OCI-LY1 (cell line): ENCODE measurements around the gene FOXL3.

ENCODE experiments used
- H2AFZ ChIP-seq: fragments of 200-600 bp; sonication (generic), shearing (Covaris generic); 2 replicates; pipeline ENCODE4 v1.6.0; 2014; ENCODE audit warnings: antibody characterized with exemption, mild to moderate bottlenecking, low read length
- H3F3A ChIP-seq: fragments of 200-600 bp; sonication (generic), shearing (Covaris generic); 2 replicates; pipeline ENCODE4 v1.6.0; 2014; ENCODE audit warnings: mild to moderate bottlenecking, antibody characterized with exemption, low read length, moderate library complexity; ENCODE audit not compliant: insufficient read depth
- H3K27ac ChIP-seq: fragments of 200-600 bp; sonication (generic); 2 replicates; pipeline ENCODE4 v1.5.1; 2014; ENCODE audit warnings: low read length, mixed run types, mild to moderate bottlenecking, low read depth; ENCODE audit not compliant: poor library complexity, severe bottlenecking
- H3K27me3 ChIP-seq: fragments of 200-600 bp; sonication (generic); 2 replicates; pipeline ENCODE4 v1.6.0; 2014; ENCODE audit warnings: antibody characterized with exemption, mild to moderate bottlenecking, low read length, moderate library complexity; ENCODE audit not compliant: insufficient read depth
- H3K36me3 ChIP-seq: fragments of 200-600 bp; sonication (generic); 2 replicates; pipeline ENCODE4 v1.6.1; 2014; ENCODE audit warnings: mild to moderate bottlenecking, antibody characterized with exemption, low read length, moderate library complexity, mixed read lengths; ENCODE audit not compliant: insufficient read depth
- H3K4me1 ChIP-seq: fragments of 200-600 bp; sonication (generic); 2 replicates; pipeline ENCODE4 v1.5.1; 2014; ENCODE audit warnings: mild to moderate bottlenecking, low read length, moderate library complexity; ENCODE audit not compliant: insufficient read depth, severe bottlenecking
- H3K4me2 ChIP-seq: fragments of 200-600 bp; sonication (generic), shearing (Covaris generic); 2 replicates; pipeline ENCODE4 v1.6.1; 2014; ENCODE audit warnings: low read length
- H3K4me3 ChIP-seq: fragments of 200-600 bp; sonication (generic); 2 replicates; pipeline ENCODE4 v1.5.1; 2014; ENCODE audit warnings: low read length, low read depth, mild to moderate bottlenecking, mixed read lengths; ENCODE audit not compliant: poor library complexity, severe bottlenecking
- H3K79me2 ChIP-seq: fragments of 200-600 bp; shearing (Covaris generic); 2 replicates; pipeline ENCODE4 v1.6.1; 2016; ENCODE audit warnings: mixed run types, low read length, mixed read lengths; ENCODE audit not compliant: insufficient read depth
- H3K9ac ChIP-seq: fragments of 200-600 bp; sonication (generic), shearing (Covaris generic); 2 replicates; pipeline ENCODE4 v1.6.1; 2014; ENCODE audit warnings: mild to moderate bottlenecking, low read length, mixed read lengths
- H3K9me2 ChIP-seq: fragments of 200-600 bp; sonication (generic), shearing (Covaris generic); 2 replicates; pipeline ENCODE4 v1.6.1; 2014; ENCODE audit warnings: low read depth, mild to moderate bottlenecking, low read length, mixed read lengths
- H3K9me3 ChIP-seq: fragments of 200-600 bp; shearing (Covaris generic); 2 replicates; pipeline ENCODE4 v1.6.1; 2014; ENCODE audit warnings: low read length, mixed read lengths
- H4K20me1 ChIP-seq: fragments of 200-600 bp; sonication (generic), shearing (Covaris generic); 2 replicates; pipeline ENCODE4 v1.6.0; 2016; ENCODE audit warnings: mild to moderate bottlenecking, low read length; ENCODE audit not compliant: insufficient read depth
- EZH2 ChIP-seq: fragments of 200-600 bp; sonication (generic), shearing (Covaris generic); IDR thresholded peaks from 2 replicates; pipeline ENCODE4 v1.8.0; 2017; ENCODE audit warnings: borderline replicate concordance, mixed run types, mild to moderate bottlenecking, antibody characterized with exemption, low read length, moderate library complexity, mixed read lengths
- TF ChIP-seq, protein P1 (sequence below): fragments of 200-600 bp; sonication (generic), shearing (Covaris generic); IDR thresholded peaks from 2 replicates; pipeline ENCODE4 v1.5.1; 2017; ENCODE audit warnings: mild to moderate bottlenecking, antibody characterized with exemption, low read length, moderate library complexity, mixed read lengths

The FOXL3 gene

DNA sequence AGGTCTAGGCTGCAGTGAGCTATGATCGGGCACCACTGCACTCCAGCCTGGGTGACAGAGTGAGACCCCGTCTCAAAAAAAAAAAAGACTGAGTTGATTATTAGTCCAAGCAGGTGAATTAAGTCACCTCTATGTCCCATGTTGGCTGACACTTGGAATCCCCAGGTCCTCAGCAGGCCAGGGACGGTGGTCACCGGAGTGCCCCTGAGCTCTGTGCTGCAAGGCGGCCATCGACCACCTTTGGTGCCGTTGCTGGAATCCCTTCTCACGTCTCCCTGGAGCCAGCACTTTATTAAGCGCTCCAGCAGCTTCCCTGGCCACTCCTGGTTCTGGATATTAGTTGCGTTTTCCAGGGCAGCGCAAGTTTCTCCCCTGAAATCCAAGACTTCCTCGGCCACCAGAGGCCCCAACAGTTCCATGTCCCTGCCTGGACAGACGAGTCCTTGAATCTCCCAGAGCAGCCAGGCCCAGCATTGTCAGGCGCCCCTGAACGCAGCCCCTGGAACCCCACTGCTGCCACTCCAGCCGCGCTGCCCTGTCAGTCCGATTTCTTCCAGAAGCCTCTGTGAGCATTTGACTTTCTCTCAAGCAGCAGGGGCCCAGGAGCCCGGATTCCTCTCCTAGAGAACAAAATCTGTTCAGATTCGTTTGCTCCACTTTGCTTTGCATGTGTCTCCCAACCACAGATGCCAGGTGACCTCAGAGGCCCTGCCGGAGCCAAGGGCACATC lies 38.4 kb upstream of the FOXL3 start:
- no peaks in the 10 kb centered on the region for H3F3A ChIP-seq
- no peak overlapping the region for H3K4me2 ChIP-seq
- H3K36me3 ChIP-seq: no peaks in the 10 kb centered on the region
- no peak overlapping the region for H3K27ac ChIP-seq
- no peaks in the 10 kb centered on the region for H3K4me1 ChIP-seq
- no peaks in the 10 kb centered on the region for H3K9me3 ChIP-seq
- no peaks in the 10 kb centered on the region for H3K79me2 ChIP-seq
- H2AFZ ChIP-seq: no peak overlapping the region
- no peak overlapping the region for H3K9ac ChIP-seq
- no peak overlapping the region for H3K4me3 ChIP-seq
- no peaks in the 10 kb centered on the region for H3K9me2 ChIP-seq
- TF ChIP-seq EZH2: no peak
- TF ChIP-seq, protein P1, sequence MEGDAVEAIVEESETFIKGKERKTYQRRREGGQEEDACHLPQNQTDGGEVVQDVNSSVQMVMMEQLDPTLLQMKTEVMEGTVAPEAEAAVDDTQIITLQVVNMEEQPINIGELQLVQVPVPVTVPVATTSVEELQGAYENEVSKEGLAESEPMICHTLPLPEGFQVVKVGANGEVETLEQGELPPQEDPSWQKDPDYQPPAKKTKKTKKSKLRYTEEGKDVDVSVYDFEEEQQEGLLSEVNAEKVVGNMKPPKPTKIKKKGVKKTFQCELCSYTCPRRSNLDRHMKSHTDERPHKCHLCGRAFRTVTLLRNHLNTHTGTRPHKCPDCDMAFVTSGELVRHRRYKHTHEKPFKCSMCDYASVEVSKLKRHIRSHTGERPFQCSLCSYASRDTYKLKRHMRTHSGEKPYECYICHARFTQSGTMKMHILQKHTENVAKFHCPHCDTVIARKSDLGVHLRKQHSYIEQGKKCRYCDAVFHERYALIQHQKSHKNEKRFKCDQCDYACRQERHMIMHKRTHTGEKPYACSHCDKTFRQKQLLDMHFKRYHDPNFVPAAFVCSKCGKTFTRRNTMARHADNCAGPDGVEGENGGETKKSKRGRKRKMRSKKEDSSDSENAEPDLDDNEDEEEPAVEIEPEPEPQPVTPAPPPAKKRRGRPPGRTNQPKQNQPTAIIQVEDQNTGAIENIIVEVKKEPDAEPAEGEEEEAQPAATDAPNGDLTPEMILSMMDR: no peak
- no peaks in the 10 kb centered on the region for H3K27me3 ChIP-seq
- H4K20me1 ChIP-seq: no peaks in the 10 kb centered on the region

DNA sequence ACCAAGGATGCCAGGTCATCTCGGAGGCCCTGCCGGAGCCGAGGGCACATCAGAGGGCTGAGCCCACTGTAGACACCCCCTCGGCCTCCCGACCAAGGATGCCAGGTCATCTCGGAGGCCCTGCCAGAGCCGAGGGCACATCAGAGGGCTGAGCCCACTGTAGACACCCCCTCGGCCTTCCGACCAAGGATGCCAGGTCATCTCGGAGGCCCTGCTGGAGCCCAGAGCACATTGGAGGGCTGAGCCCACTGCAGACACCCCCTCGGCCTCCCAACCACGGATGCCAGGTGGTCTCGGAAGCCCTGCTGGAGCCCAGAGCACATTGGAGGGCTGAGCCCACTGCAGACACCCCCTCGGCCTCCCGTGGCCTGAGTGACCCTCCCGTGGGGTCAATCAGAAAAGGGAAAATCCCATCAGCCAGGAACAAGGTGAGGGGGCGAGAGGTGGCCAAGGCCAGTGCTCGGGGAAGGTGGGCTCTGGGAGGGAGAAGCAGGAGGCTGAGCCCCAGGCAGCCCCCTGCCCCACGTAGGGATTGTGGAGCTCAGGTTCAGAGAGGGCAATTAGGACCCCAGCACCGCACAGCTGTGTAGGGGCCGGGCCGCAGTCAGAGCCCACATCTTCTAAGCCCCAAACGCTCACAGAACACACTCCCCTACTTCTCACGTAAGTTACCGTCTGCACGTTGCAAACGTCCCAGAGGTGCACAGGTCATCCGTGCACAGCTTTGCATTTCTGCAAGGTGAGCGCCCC lies 37.6 kb upstream of the FOXL3 start:
- H3K9me3 ChIP-seq: no peaks in the 10 kb centered on the region
- H3K79me2 ChIP-seq: no peaks in the 10 kb centered on the region
- H3K9me2 ChIP-seq: no peaks in the 10 kb centered on the region
- no peak overlapping the region for H2AFZ ChIP-seq
- H3K9ac ChIP-seq: no peak overlapping the region
- H3K27me3 ChIP-seq: no peaks in the 10 kb centered on the region
- H3K4me2 ChIP-seq: no peak overlapping the region
- no peak for TF ChIP-seq EZH2
- TF ChIP-seq, protein P1: no peak
- no peaks in the 10 kb centered on the region for H4K20me1 ChIP-seq
- H3K36me3 ChIP-seq: no peaks in the 10 kb centered on the region
- no peak overlapping the region for H3K27ac ChIP-seq
- H3F3A ChIP-seq: no peaks in the 10 kb centered on the region
- no peak overlapping the region for H3K4me3 ChIP-seq
- H3K4me1 ChIP-seq: no peaks in the 10 kb centered on the region

DNA sequence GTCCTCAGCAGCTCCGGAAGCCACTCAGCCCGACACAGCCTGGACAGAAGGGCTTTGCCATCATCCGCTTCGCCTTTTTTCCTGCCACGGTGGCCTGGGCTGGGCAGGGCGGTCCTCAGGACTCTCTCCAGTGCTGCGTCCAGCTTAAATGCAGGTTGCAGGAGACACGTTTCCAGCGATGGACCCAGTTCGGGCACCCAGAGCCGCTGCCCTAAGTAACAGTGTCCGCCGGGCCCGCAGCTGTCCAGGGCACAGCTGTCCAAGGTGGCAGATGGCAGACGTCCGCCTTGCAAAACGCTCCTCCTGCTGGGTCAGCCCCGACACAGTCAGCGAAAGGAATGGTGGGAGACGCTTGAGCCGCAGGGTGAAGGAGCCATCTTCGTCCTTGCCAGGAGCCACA lies 37.0 kb upstream of the FOXL3 start:
- no peak for TF ChIP-seq EZH2
- TF ChIP-seq, protein P1: no peak
- Histone ChIP-seq H2AFZ (no peak overlapping the region), H3K9me2 (no peaks in the 10 kb centered on the region), H3K36me3 (no peaks in the 10 kb centered on the region), H3K9me3 (no peaks in the 10 kb centered on the region), H3K4me1 (no peaks in the 10 kb centered on the region), H3K9ac (no peak overlapping the region), H3K4me2 (no peak overlapping the region), H3K27ac (no peak overlapping the region), H4K20me1 (no peaks in the 10 kb centered on the region), H3K27me3 (no peaks in the 10 kb centered on the region), H3K4me3 (no peak overlapping the region), H3K79me2 (no peaks in the 10 kb centered on the region), H3F3A (no peaks in the 10 kb centered on the region)
